Parathyroid adenoma (tissue), 2 donors: ENCODE measurements around the gene BICD2.
"Not testable (repeated sequence)": the region's sequence is repeated elsewhere in the genome, so short reads cannot be mapped to it uniquely, and the experiment has no call there.

Experiments
- H2AFZ ChIP-seq: fragments of 300-600 bp; sonication (generic); one replicate; pipeline ENCODE4 v1.7.0; 2017; ENCODE audit warnings: antibody characterized with exemption, mild to moderate bottlenecking
- H3K27ac ChIP-seq: fragments of 300-600 bp; sonication (generic); one replicate; pipeline ENCODE4 v1.7.0; 2017
- H3K27me3 ChIP-seq: fragments of 300-600 bp; sonication (generic); one replicate; pipeline ENCODE4 v1.7.0; 2017; ENCODE audit warnings: low read length; ENCODE audit not compliant: control insufficient read depth, insufficient read depth
- H3K36me3 ChIP-seq: fragments of 300-600 bp; sonication (generic); one replicate; pipeline ENCODE4 v1.7.0; 2017; ENCODE audit warnings: low read length; ENCODE audit not compliant: control insufficient read depth, insufficient read depth
- H3K4me1 ChIP-seq: fragments of 300-600 bp; sonication (generic); one replicate; pipeline ENCODE4 v1.7.0; 2017; ENCODE audit warnings: control low read depth
- H3K4me2 ChIP-seq: fragments of 300-600 bp; sonication (generic); one replicate; pipeline ENCODE4 v1.7.0; 2017; ENCODE audit warnings: low read length
- H3K4me3 ChIP-seq: fragments of 300-600 bp; sonication (generic); one replicate; pipeline ENCODE4 v1.7.0; 2017; ENCODE audit warnings: low read depth, low read length
- H3K79me2 ChIP-seq: fragments of 300-600 bp; sonication (generic); one replicate; pipeline ENCODE4 v1.7.0; 2017; ENCODE audit warnings: control low read depth
- H3K9ac ChIP-seq: fragments of 300-600 bp; sonication (generic); one replicate; pipeline ENCODE4 v1.7.0; 2017; ENCODE audit warnings: mild to moderate bottlenecking
- H3K9me3 ChIP-seq: fragments of 300-600 bp; sonication (generic); one replicate; pipeline ENCODE4 v1.7.0; 2017; ENCODE audit warnings: low read length; ENCODE audit not compliant: control insufficient read depth
- CTCF ChIP-seq: fragments of 300-600 bp; sonication (generic); IDR thresholded peaks from one replicate; pipeline ENCODE4 v1.7.0; 2017; ENCODE audit warnings: antibody characterized with exemption, mild to moderate bottlenecking
- donor health status: primary hyperparathyroidism.

Gene BICD2

GRCh38 chr9:92807031-92807756 lies 42.6 kb upstream of the BICD2 start:
- Histone ChIP-seq H2AFZ (no peak overlapping the region), H3K27me3 (no peaks in the 10 kb centered on the region), H3K27ac (no peak overlapping the region), H3K9me3 (no peaks in the 10 kb centered on the region), H3K4me3 (no peak overlapping the region), H3K9ac (no peak overlapping the region), H3K4me2 (no peak overlapping the region), H3K36me3 (no peaks in the 10 kb centered on the region), H3K4me1 (no peaks in the 10 kb centered on the region), H3K79me2 (no peaks in the 10 kb centered on the region)
- TF ChIP-seq CTCF: no peak

GRCh38 chr9:92804727-92805126 lies 40.1 kb upstream of the BICD2 start:
- no peaks in the 10 kb centered on the region for H3K27me3 ChIP-seq
- no peak overlapping the region for H2AFZ ChIP-seq
- TF ChIP-seq CTCF: no peak
- H3K36me3 ChIP-seq: no peaks in the 10 kb centered on the region
- H3K4me3 ChIP-seq: no peak overlapping the region
- no peaks in the 10 kb centered on the region for H3K79me2 ChIP-seq
- no peak overlapping the region for H3K4me2 ChIP-seq
- H3K9ac ChIP-seq: no peak overlapping the region
- H3K4me1 ChIP-seq: no peaks in the 10 kb centered on the region
- no peaks in the 10 kb centered on the region for H3K9me3 ChIP-seq
- H3K27ac ChIP-seq: no peak overlapping the region

GRCh38 chr9:92798358-92798757 lies 33.7 kb upstream of the BICD2 start:
- H3K4me2 ChIP-seq: no peak overlapping the region

GRCh38 chr9:92796337-92796804 lies 31.7 kb upstream of the BICD2 start:
- not testable (repeated sequence) for H3K4me1 ChIP-seq, H3K9ac ChIP-seq, H2AFZ ChIP-seq, H3K79me2 ChIP-seq, H3K4me3 ChIP-seq, H3K27ac ChIP-seq, H3K4me2 ChIP-seq, H3K27me3 ChIP-seq, H3K9me3 ChIP-seq, H3K36me3 ChIP-seq

More at GRCh38 chr9:92798358-92798757, 33.7 kb upstream of the BICD2 start:
- Histone ChIP-seq H3K27me3 (no peaks in the 10 kb centered on the region), H3K79me2 (no peaks in the 10 kb centered on the region), H3K36me3 (no peaks in the 10 kb centered on the region), H3K27ac (no peak overlapping the region), H3K9me3 (no peaks in the 10 kb centered on the region), H3K4me1 (no peaks in the 10 kb centered on the region), H3K9ac (no peak overlapping the region), H3K4me3 (no peak overlapping the region), H2AFZ (no peak overlapping the region)
- TF ChIP-seq CTCF: no peak

GRCh38 chr9:92795598-92796336 lies 31.1 kb upstream of the BICD2 start:
- no peaks in the 10 kb centered on the region for H3K4me1 ChIP-seq
- TF ChIP-seq CTCF: no peak
- no peaks in the 10 kb centered on the region for H3K27me3 ChIP-seq
- no peak overlapping the region for H3K9ac ChIP-seq
- H3K27ac ChIP-seq: no peak overlapping the region
- no peaks in the 10 kb centered on the region for H3K9me3 ChIP-seq
- H3K4me2 ChIP-seq: no peak overlapping the region
- no peak overlapping the region for H2AFZ ChIP-seq
- no peaks in the 10 kb centered on the region for H3K36me3 ChIP-seq
- H3K4me3 ChIP-seq: no peak overlapping the region
- H3K79me2 ChIP-seq: no peaks in the 10 kb centered on the region
